Central memory CD8-positive, alpha-beta T cell (primary cell): ENCODE measurements around the gene PDPK1.
"Not testable (repeated sequence)": the region's sequence is repeated elsewhere in the genome, so short reads cannot be mapped to it uniquely, and the experiment has no call there.

ENCODE experiments used
- ATAC-seq: fragments of 150-1000 bp; cut with Tn5 transposase; replicated peaks from 2 replicates; pipeline ENCODE4 v1.10.0; 2022; ENCODE audit warnings: mild to moderate bottlenecking, moderate FRiP score, moderate number of reproducible peaks; ENCODE audit not compliant: poor library complexity, severe bottlenecking; ENCODE audit errors: extremely low read depth
- DNase-seq, 2 donors: peaks; one replicate each; pipeline ENCODE4 v3.0.0; 2021; ENCODE audit warnings: low spot score in 2 of 2
- H3K27ac Mint-ChIP-seq: one replicate; pipeline ENCODE4 v1.8.0; 2022; ENCODE audit warnings: low read depth, mild to moderate bottlenecking, moderate library complexity, mixed read lengths
- H3K27me3 Mint-ChIP-seq: one replicate; pipeline ENCODE4 v1.8.0; 2022; ENCODE audit warnings: mixed read lengths
- H3K36me3 Mint-ChIP-seq: one replicate; pipeline ENCODE4 v1.8.0; 2022; ENCODE audit warnings: mild to moderate bottlenecking, moderate library complexity, mixed read lengths; ENCODE audit not compliant: insufficient read depth
- H3K4me1 Mint-ChIP-seq: one replicate; pipeline ENCODE4 v1.8.0; 2022; ENCODE audit warnings: mixed read lengths
- H3K4me3 Mint-ChIP-seq: one replicate; pipeline ENCODE4 v1.8.0; 2022; ENCODE audit warnings: mild to moderate bottlenecking, moderate library complexity, mixed read lengths
- H3K9me3 Mint-ChIP-seq: one replicate; pipeline ENCODE4 v1.8.0; 2022; ENCODE audit warnings: mixed read lengths

Gene PDPK1

DNA sequence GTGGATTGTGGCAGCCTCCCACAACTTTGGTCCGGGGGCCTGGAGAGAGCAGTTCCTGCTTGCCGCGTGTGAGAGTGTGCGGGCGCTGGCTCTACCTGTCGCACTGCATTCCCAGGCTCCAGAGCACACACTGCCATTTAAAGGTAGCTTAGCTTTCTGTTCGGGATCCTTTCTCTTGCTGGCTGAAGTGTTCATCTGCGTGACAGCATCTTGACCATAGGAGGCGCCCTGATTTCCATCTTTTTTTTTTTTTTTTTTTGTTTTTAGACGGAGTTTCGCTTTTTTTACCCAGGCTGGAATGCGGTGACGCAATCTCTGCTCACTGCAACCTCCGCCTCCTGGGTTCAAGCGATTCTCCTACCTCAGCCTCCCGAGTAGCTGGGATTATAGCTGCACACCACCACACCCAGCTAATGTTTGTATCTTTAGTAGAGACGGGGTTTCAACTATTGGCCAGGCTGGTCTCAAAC, 13.6 kb downstream of the PDPK1 start:
- H3K27ac Mint-ChIP-seq, ATAC-seq, H3K36me3 Mint-ChIP-seq, H3K9me3 Mint-ChIP-seq, DNase-seq, H3K27me3 Mint-ChIP-seq, H3K4me1 Mint-ChIP-seq, H3K4me3 Mint-ChIP-seq: not testable (repeated sequence)

DNA sequence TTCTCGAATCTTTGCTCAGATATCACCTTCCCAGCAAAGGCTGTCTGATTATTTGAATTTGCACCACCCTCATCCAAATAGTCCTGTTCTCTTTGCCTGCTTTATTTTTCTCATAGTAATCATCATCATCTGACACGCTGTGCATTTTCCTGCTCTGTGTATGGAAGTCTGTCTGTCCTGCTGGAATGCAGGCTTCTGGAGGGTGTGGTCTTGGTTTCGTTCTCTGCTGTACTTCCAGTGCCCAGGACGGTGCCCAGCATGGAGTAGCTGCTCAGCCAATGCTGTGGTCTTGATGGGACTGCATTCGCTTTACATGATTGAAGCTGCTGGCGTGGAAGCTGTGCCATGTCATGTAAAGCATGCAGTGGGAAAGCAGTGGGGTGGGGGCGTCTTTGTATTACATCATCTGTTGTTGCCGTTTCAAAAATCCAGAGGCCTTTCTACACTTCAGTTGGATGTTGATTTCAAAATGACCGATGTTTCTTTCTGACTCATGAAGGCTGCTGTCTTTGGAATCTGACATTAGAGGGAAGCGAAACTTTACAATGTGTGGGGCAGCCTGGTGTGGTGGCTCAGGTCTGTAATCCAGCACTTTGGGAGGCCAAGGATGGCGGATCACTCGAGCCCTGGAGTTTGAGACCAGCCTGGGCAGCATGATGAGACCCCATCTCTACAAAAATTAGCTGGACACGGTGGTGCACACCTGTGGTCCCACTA, 17.0 kb downstream of the PDPK1 start:
- H3K4me1 Mint-ChIP-seq, H3K36me3 Mint-ChIP-seq, H3K27ac Mint-ChIP-seq, DNase-seq, ATAC-seq, H3K27me3 Mint-ChIP-seq, H3K4me3 Mint-ChIP-seq, H3K9me3 Mint-ChIP-seq: not testable (repeated sequence)

DNA sequence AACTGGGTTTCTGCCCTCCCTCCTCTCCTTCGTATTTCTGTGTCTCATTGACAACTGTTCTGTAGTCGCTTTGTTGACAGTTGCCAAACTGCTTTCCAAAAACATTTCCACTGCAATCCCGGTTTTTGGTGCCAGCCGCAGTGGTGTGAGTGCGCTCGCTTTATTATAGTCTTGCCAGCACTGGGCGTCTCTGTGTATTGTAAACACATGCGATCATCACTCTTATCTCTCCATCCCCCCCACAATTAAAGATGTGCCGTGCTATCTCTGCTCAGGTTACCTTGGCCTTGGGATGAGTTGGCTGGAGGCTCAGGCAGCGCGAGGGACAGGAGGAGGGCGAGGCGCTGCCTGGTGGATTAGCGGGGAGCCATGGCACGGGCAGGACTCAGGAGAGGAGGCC, 19.3 kb downstream of the PDPK1 start:
- ATAC-seq, DNase-seq, H3K27me3 Mint-ChIP-seq, H3K27ac Mint-ChIP-seq, H3K4me1 Mint-ChIP-seq, H3K36me3 Mint-ChIP-seq, H3K9me3 Mint-ChIP-seq, H3K4me3 Mint-ChIP-seq: not testable (repeated sequence)

DNA sequence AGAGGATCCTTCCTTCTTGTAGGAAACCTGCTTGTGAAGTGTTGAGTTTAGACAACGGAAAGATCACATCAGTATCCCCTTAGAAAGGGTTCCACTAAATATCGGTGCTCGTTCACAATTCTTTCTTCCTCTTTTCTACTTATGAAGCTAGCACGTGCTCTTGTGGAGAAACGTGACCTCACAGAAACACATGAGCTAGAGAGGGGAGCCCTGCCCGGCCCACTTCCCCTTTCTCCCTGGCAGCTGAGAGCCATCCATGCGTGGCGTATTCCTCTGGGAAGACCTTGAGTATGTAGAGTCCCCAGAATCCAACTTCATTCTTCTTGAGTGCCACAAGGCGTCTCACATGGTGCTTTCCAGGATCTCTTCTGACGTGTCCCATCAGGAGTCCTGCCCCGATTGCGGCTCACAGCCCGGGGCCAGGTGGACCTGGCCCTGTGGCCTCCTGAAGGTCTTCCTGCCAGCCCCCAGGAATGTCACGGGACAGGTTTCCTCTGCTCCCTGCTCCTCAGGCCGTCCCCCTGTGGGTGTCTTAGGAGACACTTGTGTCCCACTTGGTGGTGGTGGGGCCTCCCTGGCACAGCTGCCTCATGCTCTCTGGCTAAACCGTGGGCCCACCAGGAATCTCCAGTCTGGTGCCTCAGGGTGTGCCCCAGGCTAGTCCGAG, 22.4 kb downstream of the PDPK1 start:
- H3K9me3 Mint-ChIP-seq, H3K4me3 Mint-ChIP-seq, DNase-seq, H3K27ac Mint-ChIP-seq, H3K36me3 Mint-ChIP-seq, H3K27me3 Mint-ChIP-seq, ATAC-seq, H3K4me1 Mint-ChIP-seq: not testable (repeated sequence)

DNA sequence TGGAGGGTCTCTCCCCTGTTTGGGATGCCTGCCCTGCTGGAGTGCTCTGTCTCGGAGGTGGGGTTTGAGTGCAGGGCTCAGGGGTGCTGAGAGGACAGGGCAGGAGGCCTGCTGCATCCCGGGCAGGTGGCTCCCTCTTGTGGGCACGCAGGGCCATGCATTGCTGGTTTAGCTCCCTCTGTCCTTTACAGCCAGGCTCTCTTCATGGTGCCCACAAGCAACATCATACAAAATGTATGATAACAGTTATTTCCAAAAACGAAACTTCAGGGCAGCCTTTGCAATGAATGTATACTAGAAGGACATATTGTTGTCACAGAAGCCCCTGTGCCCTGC, 22.9 kb downstream of the PDPK1 start:
- not testable (repeated sequence) for H3K27ac Mint-ChIP-seq, H3K4me3 Mint-ChIP-seq, H3K36me3 Mint-ChIP-seq, H3K9me3 Mint-ChIP-seq, H3K4me1 Mint-ChIP-seq, H3K27me3 Mint-ChIP-seq
- DNase-seq = peak; percentile 52 to 53
- peak; percentile 81 for ATAC-seq

DNA sequence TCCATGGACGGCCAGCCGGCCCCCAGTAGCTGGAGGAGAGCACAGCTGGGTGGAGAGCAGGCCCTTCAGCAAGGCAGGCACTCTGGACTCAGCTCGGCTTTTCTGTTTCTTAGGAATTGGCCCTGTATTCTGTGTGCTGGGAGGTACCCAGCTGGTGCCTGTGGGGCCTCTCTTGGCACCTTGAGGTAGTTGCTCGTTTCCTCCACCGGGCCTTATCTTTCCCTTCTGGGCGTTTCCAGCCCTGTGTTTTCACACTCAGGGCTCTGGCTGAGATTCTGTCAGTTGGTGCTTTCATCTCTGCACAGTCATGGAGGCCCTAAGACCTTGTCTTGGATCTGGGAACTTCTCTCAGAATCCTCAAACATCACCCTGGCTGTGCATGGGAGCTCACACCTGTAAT, 29.7 kb downstream of the PDPK1 start:
- not testable (repeated sequence) for H3K9me3 Mint-ChIP-seq, H3K4me1 Mint-ChIP-seq, H3K27me3 Mint-ChIP-seq, DNase-seq, H3K27ac Mint-ChIP-seq, ATAC-seq, H3K4me3 Mint-ChIP-seq, H3K36me3 Mint-ChIP-seq

DNA sequence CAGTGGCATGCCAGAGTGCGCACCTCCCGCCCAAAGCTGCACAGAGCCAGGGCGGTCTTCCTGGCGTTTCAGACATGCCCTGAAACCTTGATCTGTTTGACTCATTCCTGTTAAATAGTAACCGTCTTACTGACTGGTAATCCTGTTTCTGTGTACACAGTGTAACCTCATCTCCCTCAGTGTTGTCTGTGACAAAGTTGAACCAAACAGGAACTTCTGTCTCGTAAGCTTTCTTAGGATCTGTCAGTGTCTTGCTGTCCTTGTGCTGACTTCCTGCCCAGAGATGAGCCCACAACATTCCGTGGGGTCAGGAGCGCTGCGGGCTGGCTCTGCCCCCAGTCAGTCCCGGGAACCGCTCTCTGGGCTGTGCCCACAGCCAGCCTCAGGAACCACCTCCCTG, 30.8 kb downstream of the PDPK1 start:
- H3K27ac Mint-ChIP-seq, H3K9me3 Mint-ChIP-seq, H3K36me3 Mint-ChIP-seq, H3K4me1 Mint-ChIP-seq, H3K27me3 Mint-ChIP-seq, ATAC-seq, H3K4me3 Mint-ChIP-seq, DNase-seq: not testable (repeated sequence)

DNA sequence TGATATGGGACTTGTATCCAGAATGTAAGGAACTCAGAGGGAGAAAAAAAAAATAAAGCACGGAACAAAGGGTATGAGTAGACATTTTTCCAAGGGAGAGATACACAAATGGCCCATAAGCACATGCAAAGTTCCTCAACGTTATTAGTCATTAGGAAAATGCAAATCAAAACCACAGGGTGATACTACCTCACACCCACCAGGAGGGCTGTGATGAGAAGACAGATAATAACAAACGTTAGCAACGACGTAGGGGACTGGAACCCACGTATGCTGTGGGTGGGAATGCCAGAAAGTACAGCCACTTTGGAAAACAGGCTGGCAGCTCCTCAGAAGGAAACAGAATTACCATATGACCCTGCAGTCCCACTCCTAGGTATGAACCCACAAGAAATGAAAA, 34.9 kb downstream of the PDPK1 start:
- DNase-seq, H3K4me1 Mint-ChIP-seq, H3K27me3 Mint-ChIP-seq, H3K36me3 Mint-ChIP-seq, ATAC-seq, H3K9me3 Mint-ChIP-seq, H3K27ac Mint-ChIP-seq, H3K4me3 Mint-ChIP-seq: not testable (repeated sequence)

DNA sequence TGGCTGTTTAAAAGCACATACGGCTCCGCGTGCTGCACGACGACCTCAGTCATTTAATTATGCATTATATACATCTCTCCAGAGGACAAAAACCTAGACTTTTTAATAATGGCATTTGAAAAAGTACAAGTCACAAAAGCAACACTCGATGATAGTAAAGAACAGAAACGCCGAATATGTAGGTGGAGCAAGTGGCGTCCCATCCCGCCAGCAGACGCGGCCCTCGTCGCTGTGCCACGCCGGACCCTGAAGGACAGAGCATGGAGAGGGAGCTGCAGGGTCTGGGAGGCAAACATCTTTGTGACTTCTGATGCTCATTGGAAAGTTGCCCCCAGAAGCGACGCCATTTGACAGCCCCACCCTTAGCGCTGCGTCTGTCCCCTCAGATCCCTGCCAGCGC, 38.0 kb downstream of the PDPK1 start:
- not testable (repeated sequence) for H3K4me3 Mint-ChIP-seq, DNase-seq, H3K4me1 Mint-ChIP-seq, H3K27ac Mint-ChIP-seq, H3K36me3 Mint-ChIP-seq, H3K27me3 Mint-ChIP-seq, ATAC-seq, H3K9me3 Mint-ChIP-seq

DNA sequence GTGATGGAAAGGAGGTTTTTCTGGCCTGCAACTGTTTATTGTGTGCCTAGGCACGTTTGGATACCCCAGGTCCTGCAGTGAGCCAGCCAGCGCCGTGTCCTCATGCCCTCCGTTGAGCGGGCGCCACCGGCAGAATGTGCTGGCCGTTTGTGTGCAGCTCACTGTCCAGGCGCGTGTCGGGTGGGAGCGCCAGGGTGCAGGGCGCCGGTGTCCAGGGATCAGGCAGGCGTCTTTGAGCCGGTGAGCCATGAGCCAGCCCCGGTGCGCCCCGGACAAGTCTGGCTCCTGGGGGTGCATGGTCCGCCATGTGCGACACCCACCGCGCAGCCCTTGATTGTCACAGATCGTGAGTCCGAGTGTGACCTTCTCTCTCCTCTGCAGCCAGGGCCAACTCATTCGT, 39.2 kb downstream of the PDPK1 start:
- not testable (repeated sequence) for DNase-seq, ATAC-seq, H3K36me3 Mint-ChIP-seq, H3K4me1 Mint-ChIP-seq, H3K4me3 Mint-ChIP-seq, H3K27ac Mint-ChIP-seq, H3K27me3 Mint-ChIP-seq, H3K9me3 Mint-ChIP-seq

DNA sequence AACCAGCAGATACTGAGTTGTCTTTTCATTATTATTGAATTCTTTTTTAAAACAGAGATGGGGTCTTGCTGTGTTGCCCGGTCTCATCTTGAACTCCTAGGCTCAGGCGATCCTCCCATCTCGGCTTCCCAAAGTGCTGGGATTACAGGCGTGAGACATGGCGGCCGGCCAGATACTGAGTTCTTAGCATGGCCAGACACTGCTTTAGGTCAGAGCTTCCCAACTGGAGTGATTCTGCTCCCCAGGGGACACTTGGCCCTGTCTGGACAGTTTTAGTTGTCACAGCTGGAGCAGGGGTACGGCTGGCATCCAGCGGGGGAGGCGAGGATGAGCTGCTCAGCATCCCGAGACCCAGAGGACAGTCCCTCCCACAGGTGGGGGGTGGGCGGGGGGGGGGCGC, 41.1 kb downstream of the PDPK1 start:
- not testable (repeated sequence) for H3K9me3 Mint-ChIP-seq, H3K27me3 Mint-ChIP-seq, H3K36me3 Mint-ChIP-seq, ATAC-seq, H3K27ac Mint-ChIP-seq, DNase-seq, H3K4me3 Mint-ChIP-seq, H3K4me1 Mint-ChIP-seq

DNA sequence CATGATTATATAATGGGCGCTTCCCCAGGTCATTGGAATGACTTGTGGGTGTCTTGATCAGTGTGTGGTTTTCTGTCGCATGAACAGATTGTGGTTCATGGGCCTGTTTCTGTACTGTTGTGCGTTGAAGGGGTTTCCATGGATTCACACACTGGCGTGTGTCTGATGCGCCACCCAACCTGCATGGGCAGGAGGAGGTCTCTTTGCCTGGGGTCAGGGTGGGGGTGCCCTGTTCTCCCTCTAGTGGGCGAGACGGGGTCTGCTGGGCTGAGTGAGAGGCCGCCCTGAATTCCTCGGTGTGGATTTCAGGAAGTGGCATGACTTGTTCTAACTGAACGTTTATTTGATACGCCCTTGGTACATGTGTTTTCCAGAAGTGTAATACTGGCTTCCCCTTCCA, 42.3 kb downstream of the PDPK1 start:
- H3K27ac Mint-ChIP-seq, DNase-seq, H3K4me1 Mint-ChIP-seq, H3K9me3 Mint-ChIP-seq, H3K4me3 Mint-ChIP-seq, H3K36me3 Mint-ChIP-seq, H3K27me3 Mint-ChIP-seq: not testable (repeated sequence)
- ATAC-seq = peak; percentile 36

DNA sequence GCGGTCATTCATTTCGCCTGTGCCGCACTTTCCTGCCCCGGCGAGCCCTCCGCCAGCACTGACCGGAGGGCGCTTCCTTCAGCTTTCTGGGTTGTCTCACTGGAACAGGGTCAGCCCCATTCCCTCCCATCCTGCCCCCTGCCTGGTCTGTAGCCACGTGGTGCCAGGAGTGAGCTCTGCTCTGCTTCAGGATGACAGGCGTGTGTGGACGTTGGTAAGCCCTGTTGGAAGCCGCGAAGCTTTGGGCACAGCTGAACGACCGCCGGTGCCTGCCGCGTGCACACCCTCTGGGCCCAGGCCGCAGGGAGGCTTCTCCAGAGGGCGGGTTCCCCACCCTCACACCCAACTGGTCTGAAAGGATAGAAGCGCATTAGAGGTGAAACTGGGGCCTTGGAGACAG, 43.0 kb downstream of the PDPK1 start:
- DNase-seq, ATAC-seq, H3K36me3 Mint-ChIP-seq, H3K27me3 Mint-ChIP-seq, H3K27ac Mint-ChIP-seq, H3K4me3 Mint-ChIP-seq, H3K4me1 Mint-ChIP-seq, H3K9me3 Mint-ChIP-seq: not testable (repeated sequence)
